Body of pancreas (tissue), 4 donors: ENCODE data around the gene CMIP. TPM values are rescaled to one million over a fixed set of nuclear protein-coding genes. Genes with fewer than 3 reads are reported as not detected.

Experiments used
- ATAC-seq: fragments of 150-250 bp; one replicate; pipeline ENCODE4 v1.9.1; 2016
- DNase-seq, 4 donors: peaks; one replicate each; pipeline ENCODE4 v3.0.0-alpha.2; 2019
- H3K27ac ChIP-seq, 4 donors: fragments of 200-600 bp; sonication (generic); 1 replicate in 3 of 4; 2 replicates in 1 of 4; pipeline versions ENCODE4 v1.5.1 to v1.6.1; 2016 to 2019; ENCODE audit warnings: mild to moderate bottlenecking in 1 of 4, mixed read lengths in 1 of 4, moderate library complexity in 1 of 4
- H3K27me3 ChIP-seq, 2 donors: fragments of 200-600 bp; sonication (generic); one replicate each; pipeline ENCODE4 v1.6.0; 2016; ENCODE audit warnings: mild to moderate bottlenecking in 1 of 2
- H3K36me3 ChIP-seq, 2 donors: fragments of 200-600 bp; sonication (generic); replicated peaks in 1 of 2; 2 replicates each; pipeline ENCODE4 v1.5.1; 2016; ENCODE audit warnings: low read depth in 2 of 2; ENCODE audit not compliant: insufficient read depth in 1 of 2
- H3K4me1 ChIP-seq: fragments of 200-600 bp; sonication (generic); one replicate; pipeline ENCODE4 v1.6.0; 2016
- H3K4me3 ChIP-seq, 2 donors: fragments of 200-600 bp; sonication (generic); 1 replicate in 1 of 2; 2 replicates in 1 of 2; pipeline ENCODE4 v1.5.1; 2016 to 2019
- H3K9me3 ChIP-seq, 3 donors: fragments of 200-600 bp; sonication (generic); 1 replicate in 2 of 3; 2 replicates in 1 of 3; pipeline ENCODE4 v1.5.1; 2016
- CTCF ChIP-seq, 7 experiments: fragments of 450-650 bp in 4 of 7; fragments of 200-600 bp in 3 of 7; sonication (generic) in 3 of 7; IDR thresholded peaks; one replicate each; pipeline ENCODE4 v1.5.1; 2016 to 2019; ENCODE audit warnings: antibody characterized with exemption in 7 of 7
- POLR2A ChIP-seq, 3 donors: fragments of 450-650 bp; IDR thresholded peaks; one replicate each; pipeline ENCODE4 v1.6.1; 2016; ENCODE audit warnings: antibody characterized with exemption in 3 of 3, mild to moderate bottlenecking in 2 of 3
- WGBS, 2 donors: methylation state at CpG; one replicate each; pipeline ENCODE4 v1.1.5; 2017; 5-methylcytosine and 5-hydroxymethylcytosine counted together
- intact Hi-C: fragments of 100-400 bp; cut with DNase I; formaldehyde crosslinking; loops from one replicate; pipeline ENCODE4 v1.15.1; 2023
- total RNA-seq, 2 donors: library from RNA; depleted of rRNA; stranded (reverse); fragments of >200 nt; gene quantifications; one replicate each; pipeline ENCODE4 v1.1.0, GENCODE V29; 2016

Gene CMIP
- total RNA-seq = 10 to 100 TPM; 18.7 to 18.8 TPM

- Histone ChIP-seq H3K36me3 (no peaks in the 10 kb centered on the region), H3K4me1 (peaks cover 36% of the 10 kb centered on the region), H3K4me3 (peak within 1 kb of the TSS; percentile 35 to 66), H3K27ac (peak within 1 kb of the TSS; percentile 71 to 91 (median 88)), H3K9me3 (no peaks in the 10 kb centered on the region), H3K27me3 (no peaks in the 10 kb centered on the region)
- ATAC-seq (peak; percentile 86), DNase-seq (peak; percentile 85 to 88 (median 88))
- intact Hi-C loops = no loop called here
- WGBS, 2 donors = 1% methylated on average over 66 of the region's 114 CpGs; no CpG with 5 or more reads in 1 of the 2 donors
- no peak for TF ChIP-seq CTCF (IDR thresholded peaks at IDR 0.05)
These were observed at the start of gene CMIP for GRCh38 chr16:81444448-81445121. Gene CMIP, plus strand, starts transcription at chr16:81444808.

GRCh38 chr16:81394966-81395655 is 49.5 kb upstream of the CMIP start:
- Histone ChIP-seq H3K9me3 (peaks cover 0 to 6% (median 0%) of the 10 kb centered on the region in 3 donors), H3K4me1 (no peaks in the 10 kb centered on the region), H3K36me3 (no peaks in the 10 kb centered on the region), H3K4me3 (no peak overlapping the region), H3K27me3 (no peaks in the 10 kb centered on the region), H3K27ac (no peak overlapping the region)
- WGBS, 2 donors = 52 to 59% methylated on average over 11 to 12 of the region's 13 CpGs
- no peak for ATAC-seq
- TF ChIP-seq CTCF (IDR thresholded peaks at IDR 0.05) = no peak
- TF ChIP-seq POLR2A (IDR thresholded peaks at IDR 0.05) = no peak
- DNase-seq = peak in 1 of 4 donors; percentile 3
- intact Hi-C loops = no loop called here

- no peak for TF ChIP-seq CTCF (IDR thresholded peaks at IDR 0.05)
- no peak for TF ChIP-seq POLR2A (IDR thresholded peaks at IDR 0.05)
- Histone ChIP-seq H3K27ac (no peak overlapping the region), H3K9me3 (peaks cover 0 to 6% (median 0%) of the 10 kb centered on the region in 3 donors), H3K4me3 (no peak overlapping the region), H3K27me3 (no peaks in the 10 kb centered on the region), H3K4me1 (no peaks in the 10 kb centered on the region), H3K36me3 (no peaks in the 10 kb centered on the region)
- 78 to 86% methylated on average over 18 to 21 of the region's 21 CpGs for WGBS, 2 donors
- DNase-seq (peak in 1 of 4 donors; percentile 1), ATAC-seq (no peak)
- intact Hi-C loops = no loop called here
These were observed 47.3 kb upstream of the CMIP start for GRCh38 chr16:81397058-81397878.

GRCh38 chr16:81397879-81398520 is 46.6 kb upstream of the CMIP start:
- DNase-seq (no peak), ATAC-seq (no peak)
- intact Hi-C loops = no loop called here
- Histone ChIP-seq H3K4me3 (no peak overlapping the region), H3K36me3 (no peaks in the 10 kb centered on the region), H3K27me3 (no peaks in the 10 kb centered on the region), H3K27ac (no peak overlapping the region), H3K9me3 (peaks cover 0 to 6% (median 0%) of the 10 kb centered on the region in 3 donors), H3K4me1 (no peaks in the 10 kb centered on the region)
- WGBS, 2 donors = 73 to 81% methylated on average over 10 to 14 of the region's 14 CpGs
- TF ChIP-seq POLR2A (IDR thresholded peaks at IDR 0.05) = no peak
